Right atrium auricular region (tissue), 2 donors: ENCODE results near the gene DCST1. TPM values are rescaled to one million over a fixed set of nuclear protein-coding genes. Genes with fewer than 3 reads are reported as not detected.

Source experiments
- DNase-seq: peaks from one replicate; pipeline ENCODE4 v3.0.0-alpha.2; 2019; ENCODE audit warnings: low spot score
- H3K27ac ChIP-seq, 2 donors: fragments of 200-600 bp; sonication (generic); 1 replicate in 1 of 2; 2 replicates in 1 of 2; pipeline ENCODE4 v1.5.1; 2016 to 2019
- H3K27me3 ChIP-seq, 2 donors: fragments of 200-600 bp; sonication (generic); one replicate each; pipeline versions ENCODE4 v1.5.1 to v1.6.0; 2017 to 2019
- H3K36me3 ChIP-seq: fragments of 200-600 bp; sonication (generic); one replicate; pipeline ENCODE4 v1.5.1; 2016
- H3K4me1 ChIP-seq, 2 donors: fragments of 200-600 bp; sonication (generic); one replicate each; pipeline versions ENCODE4 v1.5.1 to v1.6.0; 2017 to 2019
- H3K4me3 ChIP-seq, 2 donors: fragments of 200-600 bp; sonication (generic); 1 replicate in 1 of 2; 2 replicates in 1 of 2; pipeline ENCODE4 v1.5.1; 2017 to 2019; ENCODE audit warnings: mild to moderate bottlenecking in 1 of 2, moderate library complexity in 1 of 2
- H3K9me3 ChIP-seq, 2 donors: fragments of 200-600 bp; sonication (generic); one replicate each; pipeline ENCODE4 v1.5.1; 2019
- CTCF ChIP-seq, 2 donors: fragments of 200-600 bp; sonication (generic); IDR thresholded peaks; one replicate each; pipeline ENCODE4 v1.5.1; 2019; ENCODE audit warnings: antibody characterized with exemption in 2 of 2
- total RNA-seq, 2 donors: library from RNA; depleted of rRNA; stranded (reverse); fragments of >200 nt; gene quantifications; one replicate each; pipeline ENCODE4 v1.1.0, GENCODE V29; 2016

The DCST1 gene
- total RNA-seq, 2 donors from 2014 or later = not detected

GRCh38 chr1:155024315-155024714 lies 9.3 kb upstream of the DCST1 start:
- Histone ChIP-seq H3K9me3 (no peaks in the 10 kb centered on the region), H3K4me3 (no peak overlapping the region), H3K36me3 (no peaks in the 10 kb centered on the region), H3K4me1 (no peaks in the 10 kb centered on the region), H3K27me3 (no peaks in the 10 kb centered on the region), H3K27ac (no peak overlapping the region)
- no peak for DNase-seq
- no peak for TF ChIP-seq CTCF (IDR thresholded peaks at IDR 0.05)

GRCh38 chr1:155026154-155026553 lies 7.5 kb upstream of the DCST1 start:
- Histone ChIP-seq H3K27me3 (no peaks in the 10 kb centered on the region), H3K4me3 (no peak overlapping the region), H3K27ac (no peak overlapping the region), H3K4me1 (no peaks in the 10 kb centered on the region), H3K9me3 (no peaks in the 10 kb centered on the region), H3K36me3 (no peaks in the 10 kb centered on the region)
- no peak for TF ChIP-seq CTCF (IDR thresholded peaks at IDR 0.05)
- DNase-seq = no peak

- no peaks in the 10 kb centered on the region for H3K27me3 ChIP-seq
- no peak for TF ChIP-seq CTCF (IDR thresholded peaks at IDR 0.05)
- H3K36me3 ChIP-seq = no peaks in the 10 kb centered on the region
- no peaks in the 10 kb centered on the region for H3K4me1 ChIP-seq
- no peaks in the 10 kb centered on the region for H3K9me3 ChIP-seq
- no peak overlapping the region for H3K4me3 ChIP-seq
- H3K27ac ChIP-seq = no peak overlapping the region
- no peak for DNase-seq
Measured at GRCh38 chr1:155026588-155026987, 7.0 kb upstream of the DCST1 start.

- no peaks in the 10 kb centered on the region for H3K9me3 ChIP-seq
- H3K4me3 ChIP-seq = no peak overlapping the region
- H3K36me3 ChIP-seq = no peaks in the 10 kb centered on the region
- no peak for TF ChIP-seq CTCF (IDR thresholded peaks at IDR 0.05)
- no peaks in the 10 kb centered on the region for H3K27me3 ChIP-seq
- no peak for DNase-seq
- no peak overlapping the region for H3K27ac ChIP-seq
- no peaks in the 10 kb centered on the region for H3K4me1 ChIP-seq
Measured at GRCh38 chr1:155029513-155030242, 3.9 kb upstream of the DCST1 start.

- no peak for TF ChIP-seq CTCF (IDR thresholded peaks at IDR 0.05)
- no peaks in the 10 kb centered on the region for H3K36me3 ChIP-seq
- no peaks in the 10 kb centered on the region for H3K4me1 ChIP-seq
- no peaks in the 10 kb centered on the region for H3K9me3 ChIP-seq
- no peak overlapping the region for H3K27ac ChIP-seq
- no peaks in the 10 kb centered on the region for H3K27me3 ChIP-seq
- H3K4me3 ChIP-seq = no peak overlapping the region
- DNase-seq = no peak
Measured at GRCh38 chr1:155030243-155030795, 3.3 kb upstream of the DCST1 start.

GRCh38 chr1:155030899-155031298 lies 2.7 kb upstream of the DCST1 start:
- TF ChIP-seq CTCF (IDR thresholded peaks at IDR 0.05) = no peak
- Histone ChIP-seq H3K4me3 (no peak overlapping the region), H3K36me3 (no peaks in the 10 kb centered on the region), H3K27me3 (no peaks in the 10 kb centered on the region), H3K9me3 (no peaks in the 10 kb centered on the region), H3K27ac (no peak overlapping the region), H3K4me1 (no peaks in the 10 kb centered on the region)
- no peak for DNase-seq
